B cell (primary cell): ENCODE results near the gene LILRB4. TPM values are rescaled to one million over a fixed set of nuclear protein-coding genes. Genes with fewer than 3 reads are reported as not detected.
"Not testable (repeated sequence)": the region's sequence is repeated elsewhere in the genome, so short reads cannot be mapped to it uniquely, and the experiment has no call there.

Experiments used
- ATAC-seq: fragments of 200-7000 bp; cut with Tn5 transposase; one replicate; pipeline ENCODE4 v1.10.0; 2021; ENCODE audit warnings: low read depth, mild to moderate bottlenecking, moderate number of reproducible peaks, moderate library complexity
- CTCF ChIA-PET: fragments of 350-600 bp; sonication (Branson Sonifier 250); formaldehyde crosslinking; loops from one replicate; lab custom pipeline; 2021; ENCODE audit warnings: antibody characterized with exemption, inconsistent platforms; lab: Charles Lee
- POLR2A ChIA-PET: fragments of 350-600 bp; sonication (Branson Sonifier 250); formaldehyde crosslinking; loops from one replicate; lab custom pipeline; 2021; ENCODE audit warnings: antibody characterized with exemption; lab: Charles Lee
- DNase-seq: peaks from one replicate; pipeline ENCODE4 v3.0.0; 2013
- H2AFZ ChIP-seq: 2 replicates; pipeline ENCODE4 v1.6.1; 2012; ENCODE audit warnings: mild to moderate bottlenecking, low read depth, low read length; ENCODE audit not compliant: insufficient read depth, poor library complexity, severe bottlenecking
- H3K27ac ChIP-seq, 2 donors: 1 replicate in 1 of 2; 2 replicates in 1 of 2; pipeline ENCODE4 v1.5.1; 2012 to 2013; ENCODE audit warnings: low read length in 2 of 2, mild to moderate bottlenecking in 2 of 2, moderate library complexity in 1 of 2
- H3K27me3 ChIP-seq, 4 experiments: fragments of 200-600 bp in 1 of 4; sonication (generic) in 1 of 4; replicated peaks in 1 of 4; 1 replicate in 2 of 4; 2 replicates in 2 of 4; pipeline versions ENCODE4 v1.6.1 to v1.7.0; 2013 to 2016; ENCODE audit warnings: low read length in 3 of 4, mild to moderate bottlenecking in 2 of 4, mixed read lengths in 1 of 4, moderate library complexity in 1 of 4; ENCODE audit not compliant: insufficient read depth in 4 of 4, control insufficient read depth in 3 of 4; ENCODE audit errors: control extremely low read depth in 1 of 4
- H3K36me3 ChIP-seq, 2 experiments: replicated peaks in 1 of 2; 1 replicate in 1 of 2; 2 replicates in 1 of 2; pipeline versions ENCODE4 v1.6.1 to v1.7.1; 2013; ENCODE audit warnings: low read length in 1 of 2; ENCODE audit not compliant: insufficient read depth in 2 of 2, control insufficient read depth in 1 of 2; ENCODE audit errors: control extremely low read depth in 1 of 2, extremely low read depth in 1 of 2
- H3K4me1 ChIP-seq, 2 donors: fragments of 200-600 bp in 1 of 2; sonication (generic) in 1 of 2; 1 replicate in 1 of 2; 2 replicates in 1 of 2; pipeline versions ENCODE4 v1.5.1 to v1.6.1; 2013 to 2017; ENCODE audit warnings: low read length in 2 of 2; ENCODE audit not compliant: control insufficient read depth in 2 of 2, insufficient read depth in 2 of 2
- H3K4me2 ChIP-seq: replicated peaks from 2 replicates; pipeline ENCODE3; 2012; ENCODE audit warnings: mild to moderate bottlenecking, low read depth, low read length; ENCODE audit not compliant: poor library complexity, severe bottlenecking
- H3K4me3 ChIP-seq, 5 experiments: fragments of 200-600 bp in 1 of 5; sonication (generic) in 1 of 5; 1 replicate in 3 of 5; 2 replicates in 2 of 5; pipeline versions ENCODE4 v1.5.1 to v1.7.0; 2011 to 2016; ENCODE audit warnings: low read length in 4 of 5, mild to moderate bottlenecking in 4 of 5, low read depth in 2 of 5, control low read depth in 1 of 5, moderate library complexity in 1 of 5; ENCODE audit not compliant: insufficient read depth in 1 of 5; ENCODE audit errors: control extremely low read depth in 1 of 5, extremely low read depth in 1 of 5
- H3K79me2 ChIP-seq: fragments of 200-600 bp; sonication (generic); one replicate; pipeline ENCODE4 v1.6.0; 2016; ENCODE audit warnings: low read length; ENCODE audit not compliant: control insufficient read depth, insufficient read depth
- H3K9ac ChIP-seq: fragments of 200-600 bp; sonication (generic); 2 replicates; pipeline ENCODE4 v1.6.1; 2017; ENCODE audit warnings: mild to moderate bottlenecking, low read length, moderate library complexity
- H3K9me3 ChIP-seq, 3 donors: one replicate each; pipeline versions ENCODE4 v1.6.1 to v1.7.1; 2013; ENCODE audit warnings: low read length in 2 of 3; ENCODE audit not compliant: control insufficient read depth in 2 of 3, insufficient read depth in 1 of 3; ENCODE audit errors: control extremely low read depth in 1 of 3
- H4K20me1 ChIP-seq: 2 replicates; pipeline ENCODE4 v1.6.0; 2012; ENCODE audit warnings: mild to moderate bottlenecking, low read length; ENCODE audit not compliant: insufficient read depth, control insufficient read depth, poor library complexity, severe bottlenecking
- H3K27ac Mint-ChIP-seq: one replicate; pipeline ENCODE4 v1.8.0; 2021; ENCODE audit warnings: mixed read lengths
- H3K27me3 Mint-ChIP-seq: one replicate; pipeline ENCODE4 v1.8.0; 2021; ENCODE audit warnings: mixed read lengths
- H3K4me1 Mint-ChIP-seq: one replicate; pipeline ENCODE4 v1.8.0; 2021; ENCODE audit warnings: mixed read lengths
- H3K4me3 Mint-ChIP-seq: one replicate; pipeline ENCODE4 v1.8.0; 2021; ENCODE audit warnings: mixed read lengths
- H3K9me3 Mint-ChIP-seq: one replicate; pipeline ENCODE4 v1.8.0; 2022; ENCODE audit warnings: mixed read lengths; ENCODE audit not compliant: insufficient read depth
- EZH2 ChIP-seq: IDR thresholded peaks from 2 replicates; pipeline ENCODE4 v1.6.1; 2012; ENCODE audit warnings: borderline replicate concordance, low read depth, mild to moderate bottlenecking, moderate library complexity, low read length; ENCODE audit not compliant: insufficient read depth, poor library complexity, severe bottlenecking
- WGBS: methylation state at CpG from one replicate; pipeline ENCODE4 v1.1.5; 2013; ENCODE audit warnings: missing lambda C conversion rate; ENCODE audit not compliant: insufficient coverage; 5-methylcytosine and 5-hydroxymethylcytosine counted together
- intact Hi-C: fragments of 100-400 bp; cut with micrococcal nuclease; formaldehyde crosslinking; loops from one replicate; pipeline ENCODE4 v1.10.0; 2022
- polyA plus RNA-seq: library from polyadenylated mRNA; depleted of rRNA; stranded (reverse); fragments of >200 nt; gene quantifications from 2 replicates; pipeline ENCODE4 v1.2.3, GENCODE V29; 2012
- total RNA-seq, 2 donors: library from RNA; stranded (reverse); fragments of 120-200 nt in 1 of 2; gene quantifications; 1 replicate in 1 of 2; 2 replicates in 1 of 2; pipeline versions ENCODE4 v1.2.3 to v1.2.4, GENCODE V29; 2013 to 2022
- TF ChIP-seq, protein P1 (sequence below): fragments of 200-600 bp; IDR thresholded peaks from one replicate; pipeline ENCODE4 v1.8.0; 2022; ENCODE audit warnings: antibody characterized with exemption, mild to moderate bottlenecking

LILRB4 gene
- total and polyA plus RNA-seq, 2 donors (not counting 1 experiment from before 2014, with no cell fraction given) = 1.1 to 2.8 TPM

DNA sequence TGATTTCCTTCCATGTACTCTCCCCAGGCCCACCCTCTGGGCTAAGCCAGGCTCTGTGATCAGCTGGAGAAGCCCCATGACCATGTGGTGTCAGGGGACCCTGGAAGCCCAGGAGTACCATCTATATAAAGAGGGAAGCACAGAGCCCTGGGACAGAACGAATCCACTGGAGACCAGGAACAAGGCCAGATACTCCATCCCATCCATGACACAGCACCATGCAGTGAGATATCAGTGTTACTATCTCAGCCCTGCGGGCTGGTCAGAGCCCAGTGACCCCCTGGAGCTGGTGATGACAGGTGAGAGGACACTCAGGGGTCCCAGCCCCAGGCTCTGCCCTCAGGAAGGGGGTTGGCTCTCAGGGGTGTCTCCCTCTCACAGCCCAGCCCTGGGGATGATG, 34.0 kb downstream of the LILRB4 start:
- Mint-ChIP-seq H3K4me1 (no peaks in the 10 kb centered on the region), H3K27me3 (peaks cover 48% of the 10 kb centered on the region)

DNA sequence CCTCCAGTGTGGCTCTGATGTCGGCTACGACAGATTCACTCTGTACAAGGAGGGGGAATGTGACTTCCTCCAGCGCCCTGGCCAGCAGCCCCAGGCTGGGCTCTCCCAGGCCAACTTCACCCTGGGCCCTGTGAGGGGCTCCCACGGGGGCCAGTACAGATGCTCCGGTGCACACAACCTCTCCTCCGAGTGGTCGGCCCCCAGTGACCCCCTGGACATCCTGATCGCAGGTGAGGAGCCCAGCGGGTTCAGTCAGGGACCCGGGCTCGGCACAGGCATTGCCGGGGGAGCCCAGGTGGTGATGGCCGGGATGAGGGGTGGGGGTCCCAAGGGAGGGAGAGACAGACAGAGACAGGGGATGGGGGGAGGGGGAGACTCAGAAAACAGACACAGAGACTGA, 34.9 kb downstream of the LILRB4 start:
- intact Hi-C loops, H2AFZ ChIP-seq, POLR2A ChIA-PET, H3K9me3 Mint-ChIP-seq, H3K36me3 ChIP-seq, CTCF ChIA-PET, H3K4me3 Mint-ChIP-seq, H3K27me3 ChIP-seq, H3K27ac Mint-ChIP-seq, H3K4me2 ChIP-seq, H3K9ac ChIP-seq, H3K79me2 ChIP-seq, H3K4me1 ChIP-seq, H3K9me3 ChIP-seq, H3K27ac ChIP-seq, H4K20me1 ChIP-seq, ATAC-seq, H3K4me1 Mint-ChIP-seq, DNase-seq, H3K4me3 ChIP-seq: not testable (repeated sequence)
- 88% methylated on average over 12 of the region's 13 CpGs for WGBS
- peaks cover 43% of the 10 kb centered on the region for H3K27me3 Mint-ChIP-seq

More for the DNA sequence above, 34.0 kb downstream of the LILRB4 start:
- TF ChIP-seq, protein P1, sequence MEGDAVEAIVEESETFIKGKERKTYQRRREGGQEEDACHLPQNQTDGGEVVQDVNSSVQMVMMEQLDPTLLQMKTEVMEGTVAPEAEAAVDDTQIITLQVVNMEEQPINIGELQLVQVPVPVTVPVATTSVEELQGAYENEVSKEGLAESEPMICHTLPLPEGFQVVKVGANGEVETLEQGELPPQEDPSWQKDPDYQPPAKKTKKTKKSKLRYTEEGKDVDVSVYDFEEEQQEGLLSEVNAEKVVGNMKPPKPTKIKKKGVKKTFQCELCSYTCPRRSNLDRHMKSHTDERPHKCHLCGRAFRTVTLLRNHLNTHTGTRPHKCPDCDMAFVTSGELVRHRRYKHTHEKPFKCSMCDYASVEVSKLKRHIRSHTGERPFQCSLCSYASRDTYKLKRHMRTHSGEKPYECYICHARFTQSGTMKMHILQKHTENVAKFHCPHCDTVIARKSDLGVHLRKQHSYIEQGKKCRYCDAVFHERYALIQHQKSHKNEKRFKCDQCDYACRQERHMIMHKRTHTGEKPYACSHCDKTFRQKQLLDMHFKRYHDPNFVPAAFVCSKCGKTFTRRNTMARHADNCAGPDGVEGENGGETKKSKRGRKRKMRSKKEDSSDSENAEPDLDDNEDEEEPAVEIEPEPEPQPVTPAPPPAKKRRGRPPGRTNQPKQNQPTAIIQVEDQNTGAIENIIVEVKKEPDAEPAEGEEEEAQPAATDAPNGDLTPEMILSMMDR = no peak
- no peak for TF ChIP-seq EZH2
- H3K79me2 ChIP-seq = no peaks in the 10 kb centered on the region
- intact Hi-C loops = no loop called here
- no peaks in the 10 kb centered on the region for H3K9me3 Mint-ChIP-seq
- peaks cover 0 to 13% (median 4%) of the 10 kb centered on the region in 4 experiments for H3K27me3 ChIP-seq
- H3K36me3 ChIP-seq = no peaks in the 10 kb centered on the region
- H3K27ac Mint-ChIP-seq = no peak overlapping the region
- ATAC-seq (no peak), DNase-seq (no peak)
- peaks cover 0 to under 1% (median 0%) of the 10 kb centered on the region in 3 donors for H3K9me3 ChIP-seq
- H3K27ac ChIP-seq = no peak overlapping the region
- H3K4me3 ChIP-seq = no peak overlapping the region
- no peak overlapping the region for H3K4me3 Mint-ChIP-seq
- no CpG with 5 or more reads among the region's 2 CpGs for WGBS
- no peak overlapping the region for H2AFZ ChIP-seq
- no peak overlapping the region for H3K9ac ChIP-seq
- H3K4me2 ChIP-seq = no peak overlapping the region
- H3K4me1 ChIP-seq = peaks cover 0 to 3% of the 10 kb centered on the region in 2 donors
- CTCF ChIA-PET = no interaction called here
- no peaks in the 10 kb centered on the region for H4K20me1 ChIP-seq
- POLR2A ChIA-PET = no interaction called here
